ENCODE data around the gene PTCD1. TPM values are rescaled to one million over a fixed set of nuclear protein-coding genes. Genes with fewer than 3 reads are reported as not detected.
"Not testable (repeated sequence)": the region's sequence is repeated elsewhere in the genome, so short reads cannot be mapped to it uniquely, and the experiment has no call there.

PTCD1 gene
- total RNA-seq, 1 donor from 2014 or later: 5.8 TPM

- H3K79me2 ChIP-seq (ENCODE audit: insufficient read depth, low read length): peaks cover 64% of the 10 kb centered on the region
- H3K4me1 Mint-ChIP-seq (ENCODE audit: low read depth, unreplicated experiment): peaks cover 17% of the 10 kb centered on the region
- H3K27me3 Mint-ChIP-seq (ENCODE audit: low read depth, unreplicated experiment): no peaks in the 10 kb centered on the region
- no peaks in the 10 kb centered on the region for H3K9me3 Mint-ChIP-seq (ENCODE audit: unreplicated experiment)
- H3K9me3 ChIP-seq (ENCODE audit: insufficient read depth, low read depth, low read length): no peaks in the 10 kb centered on the region
- TF ChIP-seq EZH2 (IDR thresholded peaks at IDR 0.05; ENCODE audit: insufficient read depth, low read length) (no peak), CTCF (IDR thresholded peaks at IDR 0.05; ENCODE audit: insufficient read depth, low read depth, low read length) (no peak)
- DNase-seq (ENCODE audit: low read depth) (no peak), FAIRE-seq (no peak)
- peak overlapping the region; percentile 53 for H3K27ac Mint-ChIP-seq (ENCODE audit: unreplicated experiment)
- peaks cover 4% of the 10 kb centered on the region for H3K36me3 ChIP-seq (ENCODE audit: insufficient read depth, low read length)
- H3K36me3 Mint-ChIP-seq (ENCODE audit: low read depth, unreplicated experiment): peaks cover 9% of the 10 kb centered on the region
- H3K4me1 ChIP-seq (ENCODE audit: insufficient read depth, low read length): peaks cover 21% of the 10 kb centered on the region
- no peak overlapping the region for H3K9ac ChIP-seq (ENCODE audit: low read length)
- H2AFZ ChIP-seq (ENCODE audit: low read depth, low read length): no peak overlapping the region
- H3K27me3 ChIP-seq (ENCODE audit: insufficient read depth, low read length): no peaks in the 10 kb centered on the region
- peaks cover 79% of the 10 kb centered on the region for H4K20me1 ChIP-seq (ENCODE audit: insufficient read depth, low read length)
- no peak overlapping the region for H3K4me3 Mint-ChIP-seq (ENCODE audit: unreplicated experiment)
- H3K4me3 ChIP-seq (ENCODE audit: insufficient read depth, low read depth, low read length): no peak overlapping the region
- H3K4me2 ChIP-seq (ENCODE audit: low read length): peak overlapping the region; percentile 59
- no peak overlapping the region for H3K27ac ChIP-seq (ENCODE audit: low read depth, low read length)
Observed at GRCh38 chr7:99380823-99381663, 57.6 kb downstream of the PTCD1 start.

GRCh38 chr7:99380032-99380822, 58.4 kb downstream of the PTCD1 start:
- Histone ChIP-seq H3K4me2 (ENCODE audit: low read length) (peak overlapping the region; percentile 59), H3K4me3 (ENCODE audit: insufficient read depth, low read depth, low read length) (no peak overlapping the region), H3K27ac (ENCODE audit: low read depth, low read length) (peak overlapping the region; percentile 57), H3K79me2 (ENCODE audit: insufficient read depth, low read length) (peaks cover 71% of the 10 kb centered on the region), H3K9me3 (ENCODE audit: insufficient read depth, low read depth, low read length) (no peaks in the 10 kb centered on the region), H3K27me3 (ENCODE audit: insufficient read depth, low read length) (no peaks in the 10 kb centered on the region), H2AFZ (ENCODE audit: low read depth, low read length) (no peak overlapping the region), H4K20me1 (ENCODE audit: insufficient read depth, low read length) (peaks cover 77% of the 10 kb centered on the region), H3K36me3 (ENCODE audit: insufficient read depth, low read length) (peaks cover 4% of the 10 kb centered on the region), H3K9ac (ENCODE audit: low read length) (peak overlapping the region; percentile 36), H3K4me1 (ENCODE audit: insufficient read depth, low read length) (peaks cover 21% of the 10 kb centered on the region)
- H3K4me1 Mint-ChIP-seq (ENCODE audit: low read depth, unreplicated experiment): peaks cover 17% of the 10 kb centered on the region
- DNase-seq (ENCODE audit: low read depth): no peak
- no peak for TF ChIP-seq CTCF (IDR thresholded peaks at IDR 0.05; ENCODE audit: insufficient read depth, low read depth, low read length)
- TF ChIP-seq EZH2 (IDR thresholded peaks at IDR 0.05; ENCODE audit: insufficient read depth, low read length): no peak
- peak overlapping the region; percentile 34 for H3K4me3 Mint-ChIP-seq (ENCODE audit: unreplicated experiment)
- peak overlapping the region; percentile 85 for H3K27ac Mint-ChIP-seq (ENCODE audit: unreplicated experiment)
- H3K9me3 Mint-ChIP-seq (ENCODE audit: unreplicated experiment): no peaks in the 10 kb centered on the region
- H3K36me3 Mint-ChIP-seq (ENCODE audit: low read depth, unreplicated experiment): peaks cover 9% of the 10 kb centered on the region
- H3K27me3 Mint-ChIP-seq (ENCODE audit: low read depth, unreplicated experiment): no peaks in the 10 kb centered on the region
- FAIRE-seq: no peak

GRCh38 chr7:99379693-99380031, 58.9 kb downstream of the PTCD1 start:
- H3K4me1 ChIP-seq (ENCODE audit: insufficient read depth, low read length): peaks cover 21% of the 10 kb centered on the region
- not testable (repeated sequence) for H3K9me3 Mint-ChIP-seq (ENCODE audit: unreplicated experiment); DNase-seq (ENCODE audit: low read depth); H3K4me3 Mint-ChIP-seq (ENCODE audit: unreplicated experiment); H3K27me3 Mint-ChIP-seq (ENCODE audit: low read depth, unreplicated experiment); H3K4me3 ChIP-seq (ENCODE audit: insufficient read depth, low read depth, low read length); H3K9me3 ChIP-seq (ENCODE audit: insufficient read depth, low read depth, low read length); H3K36me3 ChIP-seq (ENCODE audit: insufficient read depth, low read length); FAIRE-seq; H2AFZ ChIP-seq (ENCODE audit: low read depth, low read length); H3K36me3 Mint-ChIP-seq (ENCODE audit: low read depth, unreplicated experiment); H3K27me3 ChIP-seq (ENCODE audit: insufficient read depth, low read length)
- H3K4me2 ChIP-seq (ENCODE audit: low read length): peak overlapping the region; percentile 59
- H3K4me1 Mint-ChIP-seq (ENCODE audit: low read depth, unreplicated experiment): peaks cover 17% of the 10 kb centered on the region
- peaks cover 77% of the 10 kb centered on the region for H4K20me1 ChIP-seq (ENCODE audit: insufficient read depth, low read length)
- peaks cover 72% of the 10 kb centered on the region for H3K79me2 ChIP-seq (ENCODE audit: insufficient read depth, low read length)
- peak overlapping the region; percentile 85 for H3K27ac Mint-ChIP-seq (ENCODE audit: unreplicated experiment)
- H3K9ac ChIP-seq (ENCODE audit: low read length): peak overlapping the region; percentile 36
- H3K27ac ChIP-seq (ENCODE audit: low read depth, low read length): peak overlapping the region; percentile 57
